Suppressor macrophage treated with lipopolysaccharide for 1 hour (primary cell): ENCODE measurements around the gene SEC63.
A peak's percentile ranks its signal among the peaks of the same experiment; 100 is the strongest.
"Not testable (repeated sequence)": the region's sequence is repeated elsewhere in the genome, so short reads cannot be mapped to it uniquely, and the experiment has no call there.

Experiments
- DNase-seq, 3 donors: peaks; one replicate each; pipeline ENCODE4 v3.0.0-alpha.2; 2020 to 2022

SEC63 gene

DNA sequence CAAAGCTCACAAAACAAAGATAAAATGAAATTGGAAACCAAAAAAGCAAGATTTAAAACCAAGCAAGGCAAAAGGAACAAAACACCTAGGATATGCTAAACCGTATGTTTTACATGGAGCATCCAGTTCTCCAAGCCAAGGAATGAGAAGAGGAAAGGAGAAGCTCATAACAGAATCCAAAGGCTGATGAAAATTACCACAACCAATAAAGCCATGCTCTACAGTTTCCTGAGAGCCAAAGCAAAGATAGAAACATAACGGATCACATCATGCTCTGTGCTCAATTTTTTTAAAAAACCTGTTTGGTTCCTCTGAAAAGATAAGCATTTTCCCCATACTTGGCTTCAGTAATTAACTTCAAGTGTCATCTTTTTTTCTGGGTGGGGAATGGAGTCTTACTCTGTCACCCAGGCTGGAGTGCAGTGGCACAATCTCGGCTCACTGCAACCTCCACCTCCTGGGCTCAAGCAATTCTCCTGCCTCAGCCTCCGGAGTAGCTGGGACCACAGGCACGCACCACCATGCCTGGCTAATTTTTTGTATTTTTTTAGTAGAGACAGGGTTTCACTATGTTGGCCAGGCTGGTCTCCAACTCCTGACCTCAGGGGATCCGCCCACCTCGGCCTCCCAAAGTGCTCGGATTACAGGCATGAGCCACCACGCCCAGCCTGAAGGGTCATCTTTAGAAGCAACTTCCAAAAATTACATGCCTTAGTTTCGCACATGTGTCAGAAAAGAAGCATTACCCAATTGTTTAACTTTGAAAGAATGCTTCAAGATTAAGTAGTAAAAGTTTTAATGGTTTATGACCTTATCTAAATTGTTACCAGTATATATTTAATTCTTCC is 31.1 kb downstream of the SEC63 start:
- DNase-seq = not testable (repeated sequence)

DNA sequence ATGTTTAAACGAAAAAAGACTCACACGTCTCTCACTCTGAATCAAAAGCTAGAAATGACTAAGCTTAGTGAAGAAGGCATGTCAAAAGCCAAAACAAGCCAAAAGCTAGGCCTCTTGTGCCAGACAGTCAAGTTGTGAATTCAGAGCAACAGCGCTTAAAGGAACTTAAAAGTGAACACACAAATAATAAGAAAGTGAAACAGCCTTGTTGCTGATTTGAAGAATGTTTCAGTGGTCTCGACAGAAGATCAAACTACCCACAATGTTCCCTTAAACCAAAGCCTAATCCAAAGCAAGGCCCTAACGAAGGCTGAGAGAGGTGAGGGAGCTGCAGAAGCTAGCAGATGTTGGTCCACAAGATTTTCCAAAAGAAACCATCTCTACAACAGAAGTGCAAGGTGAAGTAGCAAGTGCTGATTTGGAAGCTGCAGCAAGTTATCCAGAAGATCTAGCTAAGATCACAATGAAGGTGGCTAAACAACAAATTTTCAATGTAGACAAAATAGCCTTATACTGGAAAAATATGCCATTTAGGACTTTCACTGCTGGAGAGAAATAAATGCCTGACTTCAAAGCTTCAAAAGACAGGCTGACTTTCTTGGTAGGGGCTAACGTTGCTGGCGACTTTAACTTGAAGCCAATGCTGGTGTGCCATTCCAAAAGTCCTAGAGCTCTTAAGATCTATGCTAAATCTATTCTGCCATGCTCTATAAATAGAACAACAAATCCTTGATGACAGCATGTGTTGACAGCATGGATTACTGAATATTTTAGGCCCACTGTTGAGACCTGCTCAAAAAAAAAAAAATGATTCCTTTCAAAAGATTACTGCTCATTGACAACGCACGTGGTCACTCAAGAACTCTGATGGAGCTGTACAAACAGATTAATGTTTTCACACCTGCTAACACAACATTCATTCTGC is 40.3 kb downstream of the SEC63 start:
- DNase-seq = no peak

DNA sequence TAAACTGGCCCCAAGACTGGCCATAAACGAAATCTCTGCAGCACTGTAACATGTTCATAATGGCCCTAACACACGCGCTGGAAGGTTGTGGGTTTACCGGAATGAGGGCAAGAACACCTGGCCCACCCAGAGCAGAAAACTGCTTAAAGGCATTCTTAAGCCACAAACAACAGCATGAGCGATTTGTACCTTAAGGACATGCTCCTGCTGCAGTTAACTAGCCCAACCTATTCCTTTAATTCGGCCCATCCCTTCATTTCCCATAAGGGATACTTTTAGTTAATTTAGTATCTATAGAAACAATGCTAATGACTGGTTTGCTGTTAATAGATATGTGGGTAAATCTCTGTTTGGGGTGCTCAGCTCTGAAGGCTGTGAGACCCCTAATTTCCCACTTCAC is 41.0 kb downstream of the SEC63 start:
- DNase-seq = not testable (repeated sequence)

DNA sequence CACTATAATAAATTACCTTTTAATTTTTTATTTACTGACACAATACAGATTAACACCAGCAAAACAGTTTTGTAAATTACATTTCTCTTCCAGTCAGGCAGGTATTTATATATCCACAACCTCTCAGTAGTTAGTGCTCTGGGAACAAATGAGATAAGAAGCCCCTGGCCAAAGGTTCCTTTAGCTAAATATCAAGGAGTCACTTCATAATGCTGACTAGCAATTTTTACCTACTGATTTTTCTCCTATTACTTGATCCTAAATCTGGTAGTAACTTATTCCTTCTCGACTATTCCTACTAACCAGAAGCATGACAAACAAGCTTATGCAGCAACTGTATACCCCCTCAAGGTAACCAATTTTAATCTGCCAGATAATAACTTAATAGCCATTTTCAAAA is 46.3 kb downstream of the SEC63 start:
- no peak for DNase-seq

DNA sequence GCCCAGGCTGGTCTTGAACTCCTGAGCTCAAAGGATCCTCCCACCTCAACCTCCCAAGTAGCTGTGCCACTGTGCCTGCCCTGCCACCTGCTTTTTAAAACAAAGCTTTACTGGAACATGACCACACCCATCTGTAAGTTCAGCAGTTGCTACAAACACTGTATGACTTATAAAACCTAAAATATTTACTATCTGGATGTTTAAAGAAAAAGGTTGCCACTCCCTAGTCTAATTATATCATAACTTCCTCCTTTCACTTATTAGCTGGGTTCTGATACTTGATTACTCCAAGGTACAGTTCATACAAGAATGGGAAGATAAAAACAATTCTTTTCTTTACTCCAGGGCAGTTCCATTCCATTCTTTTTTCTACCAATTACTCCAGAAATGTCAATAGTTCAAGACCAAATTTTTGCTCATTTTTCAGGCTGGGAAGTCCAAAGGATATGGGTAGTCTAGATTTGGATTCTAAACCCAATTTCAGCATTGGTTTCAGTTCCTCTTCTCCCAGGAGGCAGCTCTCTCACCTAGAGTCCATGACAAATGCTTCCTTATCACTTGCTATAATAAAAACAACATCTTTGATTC is 63.1 kb downstream of the SEC63 start:
- DNase-seq = peak; percentile 17 to 46 (median 39)

DNA sequence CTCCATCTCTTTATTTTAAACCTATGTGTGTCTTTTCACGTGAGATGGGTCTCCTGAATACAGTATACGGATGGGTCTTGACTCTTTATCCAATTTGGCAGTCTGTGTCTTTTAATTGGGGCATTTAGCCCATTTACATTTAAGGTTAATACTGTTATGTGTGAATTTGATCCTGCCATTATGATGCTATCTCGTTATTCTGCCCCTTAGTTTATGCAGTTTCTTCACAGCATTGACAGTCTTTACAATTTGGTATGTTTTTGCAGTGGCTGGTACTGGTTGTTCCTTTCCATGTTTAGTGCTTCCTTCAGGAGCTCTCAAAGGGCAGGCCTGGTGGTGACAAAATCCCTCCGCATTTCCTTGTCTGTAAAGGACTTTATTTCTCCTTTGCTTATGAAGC is 67.6 kb downstream of the SEC63 start:
- not testable (repeated sequence) for DNase-seq

DNA sequence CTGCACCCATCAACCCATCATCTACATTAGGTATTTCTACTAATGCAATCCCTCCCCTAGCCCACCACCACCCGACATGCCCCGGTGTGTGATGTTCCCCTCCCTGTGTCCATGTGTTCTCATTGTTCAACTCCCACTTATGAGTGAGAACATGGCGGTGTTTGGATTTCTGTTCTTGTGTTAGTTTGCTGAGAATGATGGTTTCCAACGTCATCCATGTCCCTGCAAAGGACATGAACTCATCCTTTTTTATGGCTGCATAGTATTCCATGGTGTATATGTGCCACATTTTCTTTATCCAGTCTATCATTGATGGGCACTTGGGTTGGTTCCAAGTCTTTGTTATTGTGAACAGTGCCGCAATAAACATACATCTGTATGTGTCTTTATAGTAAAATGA is 72.1 kb downstream of the SEC63 start:
- DNase-seq = not testable (repeated sequence)

DNA sequence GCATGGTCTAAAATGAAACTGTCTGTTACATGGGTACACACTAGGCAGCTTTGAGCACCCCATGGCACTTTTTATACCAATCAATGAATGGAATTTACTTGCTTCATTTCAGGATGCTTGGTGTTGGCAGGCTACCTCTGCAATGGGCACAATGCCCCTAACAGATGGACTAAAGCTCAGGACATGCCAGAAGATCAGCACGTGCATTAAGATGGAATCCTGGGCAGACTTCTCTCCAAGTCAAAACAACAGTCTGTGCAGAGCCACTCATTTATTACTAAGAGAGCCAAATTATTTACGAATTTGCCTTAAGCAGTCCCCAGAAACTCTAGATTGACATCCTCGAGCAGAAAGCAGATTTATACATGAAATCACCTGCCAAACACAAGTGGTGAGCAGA is 78.1 kb downstream of the SEC63 start:
- DNase-seq = no peak

DNA sequence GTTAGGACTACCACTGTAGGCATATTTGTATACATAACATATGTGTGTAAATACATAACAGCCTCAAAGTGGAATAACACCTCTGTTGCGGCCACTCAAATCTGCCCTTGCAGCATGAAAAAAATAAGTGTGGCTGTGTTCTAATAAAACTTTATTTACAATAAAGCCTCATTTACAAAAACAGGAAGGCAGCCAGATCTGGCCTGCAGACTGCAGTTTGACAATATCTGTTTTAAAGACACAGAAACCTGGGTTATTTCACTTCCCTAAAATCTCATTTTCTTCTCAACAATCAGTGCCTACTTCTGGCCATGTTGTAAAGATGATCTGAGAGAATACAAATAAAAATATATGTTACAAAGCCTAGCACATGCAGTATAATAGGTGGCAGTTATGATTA is 80.0 kb downstream of the SEC63 start:
- peak in 2 of 3 donors; percentile 9 to 30 for DNase-seq

DNA sequence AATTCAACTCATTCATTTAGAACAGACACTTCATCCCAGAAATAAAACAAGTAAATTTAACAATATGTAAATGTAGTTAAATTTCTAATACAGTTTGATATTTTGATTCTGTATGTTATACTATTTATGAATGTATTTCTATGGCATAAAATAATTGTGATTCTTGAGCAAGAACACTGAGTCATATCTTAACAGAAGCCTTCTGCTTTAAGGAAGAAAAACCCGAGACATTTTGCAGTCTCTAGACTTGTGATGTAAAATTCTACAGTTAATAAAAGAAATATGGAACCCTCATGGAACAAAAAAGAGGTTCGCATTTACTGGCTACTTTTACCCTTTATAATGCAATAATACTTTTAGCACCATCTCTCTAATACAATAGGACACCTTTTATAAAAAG is 86.0 kb downstream of the SEC63 start:
- DNase-seq = peak; percentile 30 to 66 (median 51)

DNA sequence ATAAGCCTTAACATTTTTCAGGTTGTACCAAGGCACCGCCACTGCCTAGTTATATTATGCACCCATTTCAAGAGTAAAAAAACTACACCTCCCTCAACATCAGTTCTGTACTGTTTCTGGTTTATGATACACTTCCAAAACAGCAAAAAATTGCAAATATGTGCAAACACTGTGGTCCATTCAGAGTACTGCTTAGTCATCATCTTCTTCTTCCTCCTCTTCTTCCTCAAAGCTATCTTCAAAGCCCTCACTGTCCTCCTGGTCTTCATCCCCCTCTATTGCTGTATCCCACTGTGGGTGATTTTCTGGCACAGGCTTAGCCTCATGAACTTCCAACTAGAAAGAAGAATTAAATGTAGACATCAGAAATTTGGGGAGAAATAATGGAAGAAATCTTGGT is 86.5 kb downstream of the SEC63 start:
- DNase-seq = not testable (repeated sequence)

DNA sequence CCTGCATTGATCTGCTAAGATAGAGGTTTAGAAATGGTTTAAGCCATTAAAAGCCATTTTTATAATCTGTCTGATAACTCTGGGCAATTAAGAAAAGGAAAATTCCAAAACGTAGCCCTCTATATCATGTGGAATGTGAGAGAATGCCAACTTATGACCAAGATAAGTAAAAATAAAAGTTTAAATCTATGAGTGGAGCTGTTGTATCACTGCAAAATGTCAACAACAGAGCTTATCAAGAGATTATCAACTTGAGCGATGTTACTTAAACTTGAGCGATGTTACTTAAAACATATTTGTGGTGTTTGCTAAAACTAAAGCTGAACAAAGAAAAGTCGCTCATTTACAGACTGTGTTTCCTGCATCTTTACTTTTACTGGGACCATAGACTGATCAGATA is 87.0 kb downstream of the SEC63 start:
- DNase-seq = no peak

DNA sequence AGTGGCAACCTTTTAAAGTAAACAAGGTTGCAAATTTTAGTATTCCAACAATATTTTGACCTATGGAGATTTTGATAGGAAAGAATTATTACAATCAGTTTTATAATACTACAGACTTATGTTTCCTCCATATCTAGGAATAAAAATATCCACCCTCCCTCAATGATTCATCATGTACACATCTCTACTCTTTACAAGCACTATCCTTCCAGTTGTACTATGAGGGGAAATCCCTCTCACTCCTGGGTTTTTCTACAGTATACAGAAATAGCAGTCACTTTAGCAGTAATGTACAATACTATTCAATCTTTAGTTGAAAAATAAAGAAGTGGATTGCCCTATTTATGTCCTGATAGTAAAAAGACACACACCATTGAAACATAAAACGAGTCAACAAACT is 87.6 kb downstream of the SEC63 start:
- DNase-seq = peak; percentile 19 to 59 (median 46)

DNA sequence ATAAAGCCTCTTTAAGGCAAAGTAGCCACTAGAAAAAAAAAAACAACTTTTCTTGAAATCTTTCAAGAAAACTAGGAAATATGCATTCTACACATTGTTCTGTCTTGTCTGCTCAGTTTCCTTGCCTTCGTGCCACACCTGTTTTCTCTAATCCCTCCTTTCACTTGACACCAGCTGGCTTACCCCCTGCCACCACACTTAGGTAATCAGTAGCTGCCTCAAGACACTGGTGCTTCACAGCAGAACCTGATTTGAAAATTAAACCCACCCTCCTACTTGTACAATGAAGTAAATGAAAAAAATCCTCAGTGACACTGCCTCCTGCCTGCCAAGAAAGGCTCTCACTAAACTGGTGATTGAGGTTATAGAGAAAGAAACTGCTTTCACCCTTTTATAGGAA is 88.1 kb downstream of the SEC63 start:
- no peak for DNase-seq

DNA sequence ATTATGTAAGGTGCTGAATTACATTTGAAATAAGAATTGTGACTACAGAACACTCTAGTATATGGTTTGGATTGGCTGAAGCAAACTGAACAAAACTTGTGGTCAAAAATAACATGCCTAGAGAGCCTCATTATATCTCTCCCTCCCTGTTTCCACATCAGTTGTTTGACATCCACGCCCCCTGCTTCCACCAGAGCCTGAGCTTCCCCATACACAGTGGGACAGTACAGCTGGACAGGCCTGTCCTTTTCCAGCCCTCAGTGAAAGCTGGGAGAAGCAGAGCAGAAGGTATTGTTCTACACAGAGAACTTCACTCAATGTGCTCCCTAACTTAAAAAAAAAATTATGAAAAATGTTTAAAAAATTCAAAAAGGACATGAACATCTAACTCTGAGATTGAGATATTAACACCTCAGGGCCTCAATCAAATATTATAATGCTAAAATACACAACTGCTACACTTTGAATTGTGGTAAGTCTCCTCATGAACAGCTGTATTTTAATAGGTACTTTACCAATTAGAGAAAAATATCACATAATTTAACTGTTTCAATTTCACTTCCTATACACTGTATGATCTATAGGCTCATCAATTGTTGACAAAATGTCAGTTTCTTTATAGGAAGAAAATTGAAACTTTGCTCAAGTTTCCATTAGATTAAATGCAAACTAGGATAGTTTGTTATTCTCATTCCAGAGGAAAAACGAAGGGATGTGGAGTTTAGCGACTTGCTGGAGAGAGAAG is 89.0 kb downstream of the SEC63 start:
- DNase-seq = no peak

DNA sequence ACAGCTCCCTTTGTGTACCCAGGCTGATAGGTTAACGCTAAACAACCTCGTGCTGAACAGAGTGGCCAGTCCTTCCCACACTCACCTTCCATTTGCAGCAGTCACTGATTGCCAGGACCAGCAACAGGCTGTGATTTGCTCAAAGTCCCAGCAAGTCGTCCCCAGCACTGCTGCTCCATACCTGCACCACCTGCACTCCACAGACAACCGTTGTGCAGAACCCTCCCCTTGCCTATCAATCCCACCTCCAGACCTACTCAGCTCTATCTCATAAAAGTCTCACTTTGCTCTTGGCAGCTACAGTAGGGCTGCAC is 90.7 kb downstream of the SEC63 start:
- no peak for DNase-seq

DNA sequence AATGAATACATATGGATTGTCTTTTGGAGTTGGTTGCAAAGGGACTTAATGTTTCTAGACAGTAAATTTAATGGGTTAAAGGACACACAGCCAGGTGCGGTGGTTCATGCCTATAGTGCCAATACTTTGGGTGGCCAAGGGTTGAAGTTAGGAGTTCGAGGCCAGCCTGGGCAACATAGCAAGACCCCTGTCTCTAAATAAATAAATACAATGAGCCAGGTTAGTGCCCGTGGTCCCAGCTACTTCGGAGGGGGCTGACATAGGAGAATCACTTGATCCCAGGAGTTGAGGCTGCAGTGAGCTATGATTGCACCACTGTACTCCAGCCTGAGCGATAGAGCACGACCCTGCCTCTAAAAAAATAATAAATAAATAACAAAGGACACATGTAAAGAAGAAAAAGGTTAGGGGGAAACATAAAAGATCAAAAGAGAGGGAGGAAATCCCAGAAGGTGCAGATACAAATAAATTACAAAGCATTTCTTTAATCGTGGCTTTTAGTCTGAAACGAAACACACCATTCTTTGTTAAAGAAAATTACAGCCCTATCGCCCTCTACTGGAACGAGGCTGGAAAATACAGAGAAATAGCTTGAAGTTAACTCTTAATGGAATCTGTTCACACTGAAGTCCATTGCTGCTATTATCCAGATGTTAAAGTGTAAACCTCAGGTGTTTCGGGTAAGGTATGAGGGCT is 91.3 kb downstream of the SEC63 start:
- peak; percentile 42 to 55 (median 43) for DNase-seq

DNA sequence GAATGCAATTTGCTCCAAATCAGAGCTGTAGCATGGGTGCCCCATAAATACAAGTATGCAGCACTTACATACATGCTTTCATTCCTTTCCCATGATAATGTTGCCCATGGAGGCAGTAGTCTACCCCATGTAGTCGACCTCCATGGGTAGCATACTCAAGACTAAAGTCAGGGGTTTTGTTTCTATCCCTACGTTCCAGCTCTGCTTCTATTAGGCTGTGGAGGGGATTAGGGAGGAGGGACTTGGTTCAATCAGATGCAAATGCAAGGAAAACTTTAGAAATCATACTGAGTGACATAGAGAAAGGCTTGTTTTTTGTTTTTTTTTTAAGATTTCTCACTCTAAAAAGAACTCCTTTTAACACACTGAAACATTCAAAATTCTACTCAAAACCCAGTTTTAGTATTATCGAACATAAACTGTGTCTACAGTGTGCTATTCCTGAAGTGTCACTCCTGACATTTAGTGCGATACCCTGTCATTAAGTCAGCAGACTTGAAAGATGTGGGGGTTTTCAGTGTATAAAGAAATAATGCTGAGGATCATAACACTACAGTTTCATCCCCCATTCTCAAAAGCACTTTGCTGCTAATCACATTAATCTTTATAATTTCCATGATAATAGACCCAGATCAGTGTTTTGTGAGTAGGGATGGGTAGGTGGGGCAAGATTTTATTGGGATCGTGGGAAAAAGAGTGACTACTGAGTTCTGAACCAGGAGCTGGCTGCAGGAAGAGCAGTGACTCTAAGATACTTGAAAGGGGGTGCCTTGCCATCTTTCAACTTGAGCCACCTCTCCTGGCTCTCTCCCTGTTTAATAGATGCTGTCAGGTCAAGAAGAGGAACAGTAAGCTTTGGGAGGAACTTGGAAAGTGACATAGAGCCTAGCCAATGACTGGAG is 93.5 kb downstream of the SEC63 start:
- DNase-seq = no peak

DNA sequence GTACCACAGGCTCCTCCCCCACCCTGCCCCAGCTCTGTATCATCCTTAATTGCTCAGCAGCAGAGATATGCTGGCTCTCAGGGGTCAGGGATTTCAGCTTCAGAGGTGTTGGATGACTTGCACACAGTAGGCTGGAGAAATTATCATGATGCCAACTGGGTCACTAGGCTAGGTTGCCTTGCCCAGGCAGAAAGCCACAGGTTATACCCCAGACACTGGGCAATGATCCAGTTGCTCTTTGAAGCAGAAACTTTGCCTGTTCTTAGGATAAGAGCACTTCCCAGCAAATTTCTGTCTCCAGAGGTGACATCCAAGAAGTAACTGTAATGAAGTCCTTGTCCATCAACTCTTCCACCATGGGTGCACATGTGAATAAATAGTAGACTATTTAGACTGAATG is 95.6 kb downstream of the SEC63 start:
- no peak for DNase-seq

DNA sequence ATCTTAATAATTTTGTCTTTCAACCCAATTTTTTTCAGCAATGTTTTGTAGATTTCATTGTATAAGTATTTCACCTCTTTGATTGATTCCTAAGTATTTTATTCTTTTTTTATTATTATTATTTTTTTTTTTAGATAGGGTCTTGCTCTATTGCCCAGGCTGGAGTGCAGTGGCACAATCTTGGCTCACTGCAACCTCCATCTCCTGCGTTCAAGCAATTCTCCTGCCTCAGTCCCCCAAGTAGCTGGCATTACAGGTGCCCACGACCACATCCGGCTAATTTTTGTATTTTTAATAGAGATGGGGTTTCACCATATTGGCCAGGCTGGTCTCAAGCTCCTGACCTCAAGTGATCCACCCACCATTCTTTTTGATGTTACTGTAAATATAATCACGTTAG is 97.0 kb downstream of the SEC63 start:
- not testable (repeated sequence) for DNase-seq

DNA sequence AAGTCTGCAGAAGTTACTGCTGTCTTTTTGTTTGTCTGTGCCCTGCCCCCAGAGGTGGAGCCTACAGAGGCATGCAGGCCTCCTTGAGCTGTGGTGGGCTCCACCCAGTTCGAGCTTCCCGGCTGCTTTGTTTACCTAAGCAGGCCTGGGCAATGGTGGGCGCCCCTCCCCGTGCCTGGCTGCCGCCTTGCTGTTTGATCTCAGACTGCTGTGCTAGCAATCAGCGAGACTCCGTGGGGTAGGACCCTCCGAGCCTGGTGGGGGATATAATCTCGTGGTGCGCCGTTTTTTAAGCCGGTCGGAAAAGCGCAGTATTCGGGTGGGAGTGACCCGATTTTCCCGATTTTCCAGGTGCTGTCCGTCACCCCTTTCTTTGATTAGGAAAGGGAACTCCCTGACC is 97.9 kb downstream of the SEC63 start:
- DNase-seq = not testable (repeated sequence)
